GM13976 (cell line): ENCODE results near the gene ARID4B.
"Not testable (repeated sequence)": the region's sequence is repeated elsewhere in the genome, so short reads cannot be mapped to it uniquely, and the experiment has no call there.

ENCODE experiments used
- DNase-seq: peaks from one replicate; pipeline ENCODE4 v3.0.0; 2012; ENCODE audit warnings: low spot score
- CTCF ChIP-seq: IDR thresholded peaks from 2 replicates; pipeline ENCODE4 v1.5.1; 2012; ENCODE audit warnings: borderline replicate concordance, mild to moderate bottlenecking; ENCODE audit not compliant: insufficient read depth; ENCODE audit errors: extremely low read depth, missing control alignments, control extremely low read depth
- in situ Hi-C: fragments of 300-500 bp; cut with MboI; formaldehyde crosslinking; loops from one replicate; pipeline ENCODE4 v1.12.0; 2022; ENCODE audit warnings: low sequenced_read_pairs, mixed read lengths, inconsistent platforms; ENCODE audit not compliant: unreplicated experiment

The ARID4B gene

DNA sequence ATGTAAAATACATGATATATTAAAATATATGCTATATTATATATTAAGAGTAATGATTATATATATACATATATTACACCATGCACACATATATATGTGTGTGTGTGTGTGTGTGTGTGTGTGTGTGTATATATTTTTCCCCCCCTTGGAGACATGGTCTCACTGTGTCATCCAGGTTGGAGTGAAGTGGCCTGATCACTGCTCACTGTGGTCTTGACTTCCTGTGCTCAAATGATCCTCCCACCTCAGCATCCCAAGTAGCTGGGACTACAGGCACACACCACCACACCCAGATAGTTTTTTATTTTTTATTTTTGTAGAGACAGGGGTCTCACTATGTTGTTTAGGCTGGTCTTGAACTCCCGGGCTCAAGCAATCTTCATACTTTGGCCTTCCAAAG, 112.5 kb downstream of the ARID4B start:
- DNase-seq, result no peak
- no peak for TF ChIP-seq CTCF
- in situ Hi-C loops, result no loop called here

GRCh38 chr1:235214962-235215361, 113.0 kb downstream of the ARID4B start:
- DNase-seq, in situ Hi-C loops: not testable (repeated sequence)

GRCh38 chr1:235213752-235214151, 114.2 kb downstream of the ARID4B start:
- DNase-seq, result no peak
- in situ Hi-C loops, result no loop called here
- TF ChIP-seq CTCF, result no peak

GRCh38 chr1:235211517-235211916, 116.5 kb downstream of the ARID4B start:
- in situ Hi-C loops, result no loop called here
- no peak for TF ChIP-seq CTCF
- no peak for DNase-seq

GRCh38 chr1:235207209-235207565, 120.8 kb downstream of the ARID4B start:
- no peak for DNase-seq
- TF ChIP-seq CTCF, result no peak
- in situ Hi-C loops, result no loop called here

DNA sequence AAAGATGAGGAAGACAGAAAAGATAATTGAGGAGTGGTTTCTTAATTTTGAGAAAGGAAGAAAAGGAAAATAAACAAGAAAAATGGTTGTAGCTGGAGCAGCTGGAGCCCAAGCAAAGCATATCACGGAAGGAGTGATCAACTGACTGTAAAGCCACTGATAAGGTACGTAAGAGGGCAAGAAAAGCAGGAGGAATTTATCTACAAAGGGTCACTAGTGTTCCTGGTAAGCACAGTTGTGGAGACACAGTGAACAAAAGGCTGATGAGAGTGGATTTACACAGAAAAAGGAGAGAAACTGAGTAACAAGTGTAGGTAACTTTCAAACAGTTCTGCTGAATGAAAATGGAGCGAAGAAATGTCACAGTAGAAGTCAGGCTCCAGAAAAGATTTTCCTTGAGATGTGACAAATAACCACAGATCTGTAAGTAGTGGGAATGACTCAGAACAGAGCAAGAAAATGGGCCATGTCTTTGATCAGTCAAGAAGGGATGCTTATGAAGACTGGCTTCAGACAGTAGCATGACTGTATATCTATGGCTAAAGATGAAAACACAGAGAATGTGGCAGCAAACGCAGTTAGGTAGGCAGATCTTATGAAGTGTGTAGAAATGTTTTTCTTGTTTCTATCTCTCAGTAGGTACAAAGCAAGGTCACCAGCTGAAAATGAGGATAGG, 121.3 kb downstream of the ARID4B start:
- in situ Hi-C loops, result no loop called here
- DNase-seq, result no peak
- no peak for TF ChIP-seq CTCF

- in situ Hi-C loops, result no loop called here
- no peak for DNase-seq
- TF ChIP-seq CTCF, result no peak
These were observed 122.3 kb downstream of the ARID4B start for GRCh38 chr1:235205687-235206086.
